Activated CD4-positive, alpha-beta T cell treated with anti-CD3 and anti-CD28 coated beads for 36 hours (primary cell): Measurements from ENCODE around the gene ARL16. TPM values are rescaled to one million over a fixed set of nuclear protein-coding genes. Genes with fewer than 3 reads are reported as not detected.

Experiments
- ATAC-seq: fragments of 200-7000 bp; cut with Tn5 transposase; one replicate; pipeline ENCODE4 v1.10.0; 2021; ENCODE audit warnings: mild to moderate bottlenecking, moderate library complexity
- CTCF ChIA-PET: fragments of 350-600 bp; sonication (Branson Sonifier 250); formaldehyde crosslinking; loops from one replicate; lab custom pipeline; 2021; ENCODE audit warnings: antibody characterized with exemption; lab: Charles Lee
- POLR2A ChIA-PET: fragments of 350-600 bp; sonication (Branson Sonifier 250); formaldehyde crosslinking; loops from one replicate; lab custom pipeline; 2021; ENCODE audit warnings: antibody characterized with exemption, inconsistent platforms; lab: Charles Lee
- DNase-seq: peaks from one replicate; pipeline ENCODE4 v3.0.0-alpha.2; 2020
- H3K27ac Mint-ChIP-seq: one replicate; pipeline ENCODE4 v1.8.0; 2021; ENCODE audit warnings: mixed read lengths
- H3K27me3 Mint-ChIP-seq: one replicate; pipeline ENCODE4 v1.8.0; 2021; ENCODE audit warnings: mixed read lengths
- H3K36me3 Mint-ChIP-seq: one replicate; pipeline ENCODE4 v1.8.0; 2021; ENCODE audit warnings: low read depth, mixed read lengths
- H3K4me1 Mint-ChIP-seq: one replicate; pipeline ENCODE4 v1.8.0; 2021; ENCODE audit warnings: mixed read lengths
- H3K4me3 Mint-ChIP-seq: one replicate; pipeline ENCODE4 v1.8.0; 2021; ENCODE audit warnings: mild to moderate bottlenecking, moderate library complexity, mixed read lengths
- H3K9me3 Mint-ChIP-seq: one replicate; pipeline ENCODE4 v1.8.0; 2021; ENCODE audit warnings: low read depth, mixed read lengths
- intact Hi-C, 2 experiments: fragments of 100-400 bp; cut with DNase I in 1 of 2; cut with micrococcal nuclease in 1 of 2; formaldehyde crosslinking; loops; one replicate each; pipeline versions ENCODE4 v1.14.2 to v1.15.1; 2022 to 2024; cut with DNase I, micrococcal nuclease
- total RNA-seq, 2 experiments: library from RNA; stranded (reverse); gene quantifications; one replicate each; pipeline ENCODE4 v1.2.3, GENCODE V29; 2021

Gene ARL16
- total RNA-seq, 2 experiments from 2014 or later = 39.0 to 39.1 TPM

DNA sequence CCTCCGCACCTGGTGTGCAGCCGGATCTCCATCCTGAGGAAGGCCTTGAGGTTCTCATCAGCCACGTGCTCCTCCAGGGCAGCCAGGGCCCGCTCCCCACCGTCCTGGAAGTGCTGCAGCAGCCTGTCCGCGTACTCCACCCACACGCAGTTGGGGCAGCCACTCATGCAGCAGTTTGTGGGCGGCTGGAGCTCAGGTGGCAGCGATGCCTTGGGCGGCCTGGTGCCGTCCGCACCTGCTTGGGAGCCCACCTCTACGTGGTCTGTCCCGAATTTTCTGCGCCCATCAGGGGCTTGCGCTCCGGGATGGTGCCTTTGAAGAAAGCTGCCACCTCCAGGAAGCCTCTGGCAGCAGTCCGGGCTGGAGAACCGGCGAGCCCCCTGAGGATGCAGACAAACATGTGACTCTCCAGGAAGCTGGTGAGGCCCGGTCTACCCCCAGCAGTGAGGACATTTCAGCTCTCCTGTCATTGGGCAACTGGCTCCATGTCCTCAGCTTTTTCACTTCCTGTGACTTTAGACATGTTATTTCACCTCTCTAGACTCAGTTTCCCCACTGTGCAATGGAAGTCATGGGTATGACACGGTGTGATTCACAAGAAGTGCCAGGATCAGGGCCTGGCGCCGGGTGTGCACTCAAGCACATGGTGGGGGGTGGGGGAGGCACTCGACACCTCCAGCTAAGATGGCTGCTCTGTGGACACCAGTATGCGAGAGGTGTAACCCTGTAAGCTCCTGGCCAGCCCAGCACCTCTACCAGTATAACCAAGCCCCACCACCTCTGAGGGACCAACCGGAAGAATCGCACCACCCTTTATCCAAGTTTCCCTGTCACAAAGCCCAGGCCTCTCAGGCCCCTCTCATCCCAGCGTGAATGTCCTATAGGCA is 18.1 kb downstream of the ARL16 start:
- ChIA-PET CTCF (interaction anchor here (0.5 to 0.9 kb wide), 5 partner anchors 10 to 636 kb away, joined by 3 read pairs; no protein-coding TSS in a partner anchor), POLR2A (interaction anchor here (0.7 to 1.5 kb wide), 4 partner anchors 18 to 148 kb away, joined by 3 to 6 read pairs (median 3); partner anchors contain the start of genes ARL16 and HGS)
- ATAC-seq = peak; percentile 53
- Mint-ChIP-seq H3K27ac (peak overlapping the region; percentile 97), H3K27me3 (no peaks in the 10 kb centered on the region), H3K9me3 (no peaks in the 10 kb centered on the region), H3K4me3 (peak overlapping the region; percentile 91), H3K4me1 (peaks cover 53% of the 10 kb centered on the region), H3K36me3 (peaks cover 41% of the 10 kb centered on the region)
- intact Hi-C loops = loop anchor here (1.0 to 5.0 kb wide), 13 partner anchors 18 to 443 kb away; partner anchors contain the start of genes MRPL12 (in 2 of the 2), NPLOC4 (in 2 of the 2), P4HB (in 2 of the 2) and TSPAN10 (in 2 of the 2)
- peak; percentile 81 for DNase-seq

DNA sequence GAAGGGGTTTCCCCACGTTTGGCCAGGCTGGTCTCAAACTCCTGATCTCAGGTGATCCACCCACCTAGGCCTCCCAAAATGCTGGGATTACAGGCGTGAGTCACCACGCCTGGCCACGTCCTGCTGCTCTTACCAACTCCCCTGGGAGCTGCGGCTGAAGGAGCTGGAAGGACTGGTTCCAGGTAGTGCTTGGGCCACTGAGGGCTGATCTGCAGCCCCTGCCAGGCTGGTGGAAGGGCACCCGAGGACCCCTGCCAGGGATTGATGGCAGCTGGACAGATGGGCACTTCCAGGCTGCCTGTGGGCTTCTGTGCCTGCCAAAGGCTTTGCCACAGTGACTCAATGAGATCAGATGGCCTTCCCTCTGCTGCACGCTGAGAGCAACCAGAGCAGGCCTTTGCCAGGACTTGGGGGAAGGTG is 19.5 kb downstream of the ARL16 start:
- no peak overlapping the region for H3K4me3 Mint-ChIP-seq
- peak overlapping the region; percentile 97 for H3K27ac Mint-ChIP-seq
- DNase-seq (peak; percentile 28), ATAC-seq (no peak)
- no peaks in the 10 kb centered on the region for H3K9me3 Mint-ChIP-seq
- peaks cover 29% of the 10 kb centered on the region for H3K36me3 Mint-ChIP-seq
- POLR2A ChIA-PET = interaction anchor here (0.6 kb wide), 1 partner anchor 869 kb away, joined by 3 read pairs; no protein-coding TSS in a partner anchor
- intact Hi-C loops = loop anchor here in 1 of 2 experiments (2.0 kb wide), 1 partner anchor 27 kb away; the partner anchor contains the start of genes NPLOC4 and TSPAN10
- CTCF ChIA-PET = interaction anchor here (1.1 kb wide), 1 partner anchor 12 kb away, joined by 6 read pairs; no protein-coding TSS in a partner anchor
- H3K27me3 Mint-ChIP-seq = no peaks in the 10 kb centered on the region
- peaks cover 49% of the 10 kb centered on the region for H3K4me1 Mint-ChIP-seq

- H3K27ac Mint-ChIP-seq = no peak overlapping the region
- no peaks in the 10 kb centered on the region for H3K27me3 Mint-ChIP-seq
- H3K4me3 Mint-ChIP-seq = no peak overlapping the region
- no peak for ATAC-seq
- CTCF ChIA-PET = interaction anchor here (0.5 to 0.9 kb wide), 3 partner anchors 21 to 631 kb away, joined by 3 to 4 read pairs (median 4); partner anchors contain the start of genes ARL16 and SLC38A10
- intact Hi-C loops = no loop called here
- POLR2A ChIA-PET = no interaction called here
- H3K4me1 Mint-ChIP-seq = peaks cover 33% of the 10 kb centered on the region
- H3K36me3 Mint-ChIP-seq = peaks cover 18% of the 10 kb centered on the region
- DNase-seq = no peak
- no peaks in the 10 kb centered on the region for H3K9me3 Mint-ChIP-seq
Observed at GRCh38 chr17:81662002-81662401, 21.6 kb downstream of the ARL16 start.

- Mint-ChIP-seq H3K9me3 (no peaks in the 10 kb centered on the region), H3K4me1 (peaks cover 30% of the 10 kb centered on the region), H3K36me3 (peaks cover 13% of the 10 kb centered on the region), H3K27me3 (no peaks in the 10 kb centered on the region), H3K27ac (no peak overlapping the region), H3K4me3 (no peak overlapping the region)
- intact Hi-C loops = no loop called here
- DNase-seq (no peak), ATAC-seq (no peak)
- POLR2A ChIA-PET = interaction anchor here (0.6 kb wide), 1 partner anchor 481 kb away, joined by 3 read pairs; no protein-coding TSS in a partner anchor
- CTCF ChIA-PET = interaction anchor here (0.6 to 1.2 kb wide), 4 partner anchors 11 to 729 kb away, joined by 3 to 4 read pairs (median 3); no protein-coding TSS in a partner anchor
Observed at GRCh38 chr17:81660441-81660840, 23.2 kb downstream of the ARL16 start.

- CTCF ChIA-PET = interaction anchor here (0.7 kb wide), 1 partner anchor 69 kb away, joined by 3 read pairs; no protein-coding TSS in a partner anchor
- Mint-ChIP-seq H3K4me1 (peaks cover 16% of the 10 kb centered on the region), H3K4me3 (no peak overlapping the region), H3K9me3 (no peaks in the 10 kb centered on the region), H3K27me3 (no peaks in the 10 kb centered on the region), H3K36me3 (peaks cover 1% of the 10 kb centered on the region), H3K27ac (no peak overlapping the region)
- intact Hi-C loops = no loop called here
- DNase-seq (no peak), ATAC-seq (no peak)
- POLR2A ChIA-PET = interaction anchor here (0.5 kb wide), 1 partner anchor 150 kb away, joined by 3 read pairs; no protein-coding TSS in a partner anchor
Observed at GRCh38 chr17:81659038-81659437, 24.6 kb downstream of the ARL16 start.

DNA sequence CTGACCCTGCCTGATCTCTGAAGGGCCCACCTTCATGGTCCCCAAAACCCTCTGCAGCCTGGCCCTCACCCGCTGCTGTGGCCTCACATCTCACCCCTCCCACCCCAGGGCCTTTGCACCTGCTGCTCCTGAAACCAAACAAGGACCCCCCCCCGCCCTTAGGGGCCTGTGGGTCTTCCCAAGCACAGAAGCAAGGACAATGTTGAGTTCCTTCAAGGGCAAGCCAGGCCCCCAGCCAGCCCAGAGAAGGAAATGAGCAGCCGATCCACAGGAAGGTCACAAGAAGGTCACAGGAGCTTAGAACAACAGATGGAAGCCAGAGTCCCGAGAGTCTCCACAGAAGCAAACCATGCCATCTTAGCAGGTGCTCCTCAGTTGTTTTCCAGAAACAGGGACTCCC is 26.8 kb downstream of the ARL16 start:
- ATAC-seq (no peak), DNase-seq (no peak)
- Mint-ChIP-seq H3K9me3 (no peaks in the 10 kb centered on the region), H3K27ac (no peak overlapping the region), H3K36me3 (peaks cover under 1% of the 10 kb centered on the region), H3K27me3 (peaks cover 6% of the 10 kb centered on the region), H3K4me1 (peaks cover 15% of the 10 kb centered on the region), H3K4me3 (no peak overlapping the region)
- ChIA-PET POLR2A (no interaction called here), CTCF (no interaction called here)
- intact Hi-C loops = no loop called here

GRCh38 chr17:81656118-81656743 is 27.4 kb downstream of the ARL16 start, which contains the start of gene PDE6G:
Gene PDE6G, minus strand, starts transcription at chr17:81656542. Its CDS starts 3,237 bp downstream, at chr17:81653305.
- POLR2A ChIA-PET = no interaction called here
- H3K9me3 Mint-ChIP-seq = no peaks in the 10 kb centered on the region
- H3K27ac Mint-ChIP-seq = no peak within 1 kb of the TSS
- H3K27me3 Mint-ChIP-seq = peaks cover 9% of the 10 kb centered on the region
- no peak for DNase-seq
- peaks cover 2% of the 10 kb centered on the region for H3K36me3 Mint-ChIP-seq
- no peak within 1 kb of the TSS for H3K4me3 Mint-ChIP-seq
- CTCF ChIA-PET = interaction anchor here (0.5 kb wide), 1 partner anchor 348 kb away, joined by 3 read pairs; no protein-coding TSS in a partner anchor
- peaks cover 16% of the 10 kb centered on the region for H3K4me1 Mint-ChIP-seq
- intact Hi-C loops = no loop called here
- no peak for ATAC-seq

DNA sequence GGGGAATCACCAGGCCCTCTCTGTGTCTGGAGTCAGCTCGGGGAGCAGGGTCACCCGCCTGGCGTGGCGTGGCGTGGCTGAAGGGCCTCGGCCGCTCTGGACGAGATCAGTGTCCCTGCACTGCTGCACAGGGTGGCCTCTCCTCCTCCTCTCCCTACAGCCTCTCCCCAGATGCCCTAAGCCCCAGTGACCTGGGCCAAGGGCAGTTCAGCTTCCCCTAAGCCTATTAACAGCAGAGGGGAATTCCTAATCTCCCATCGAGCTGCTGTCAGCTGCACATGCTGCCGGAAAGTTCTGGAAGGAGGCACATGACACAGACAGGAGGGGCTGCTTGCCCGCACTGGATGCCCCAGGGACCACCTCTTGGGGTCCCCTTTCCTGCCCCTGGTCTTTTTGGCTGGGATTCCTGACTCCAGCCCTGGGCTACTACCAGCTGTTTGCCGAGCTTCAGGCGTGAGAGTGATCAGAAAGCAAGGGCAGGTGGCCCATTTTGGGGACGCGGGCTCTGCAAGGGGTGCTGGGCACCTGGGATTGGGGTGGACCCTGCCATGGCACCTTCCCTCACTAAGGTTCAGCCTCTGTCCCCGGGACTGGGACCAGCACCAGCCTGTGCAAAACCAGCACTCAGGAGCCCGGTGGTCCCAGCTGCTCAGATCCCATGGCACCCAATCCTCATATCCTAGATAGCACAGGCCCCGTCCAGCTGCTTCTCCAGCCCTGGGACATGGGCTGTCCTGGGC is 28.0 kb downstream of the ARL16 start:
- no peak overlapping the region for H3K4me3 Mint-ChIP-seq
- ChIA-PET CTCF (interaction anchor here (0.5 kb wide), 1 partner anchor 349 kb away, joined by 3 read pairs; no protein-coding TSS in a partner anchor), POLR2A (no interaction called here)
- H3K27ac Mint-ChIP-seq = no peak overlapping the region
- ATAC-seq (no peak), DNase-seq (no peak)
- H3K4me1 Mint-ChIP-seq = peaks cover 16% of the 10 kb centered on the region
- H3K27me3 Mint-ChIP-seq = peaks cover 9% of the 10 kb centered on the region
- peaks cover 2% of the 10 kb centered on the region for H3K36me3 Mint-ChIP-seq
- H3K9me3 Mint-ChIP-seq = no peaks in the 10 kb centered on the region
- intact Hi-C loops = no loop called here

DNA sequence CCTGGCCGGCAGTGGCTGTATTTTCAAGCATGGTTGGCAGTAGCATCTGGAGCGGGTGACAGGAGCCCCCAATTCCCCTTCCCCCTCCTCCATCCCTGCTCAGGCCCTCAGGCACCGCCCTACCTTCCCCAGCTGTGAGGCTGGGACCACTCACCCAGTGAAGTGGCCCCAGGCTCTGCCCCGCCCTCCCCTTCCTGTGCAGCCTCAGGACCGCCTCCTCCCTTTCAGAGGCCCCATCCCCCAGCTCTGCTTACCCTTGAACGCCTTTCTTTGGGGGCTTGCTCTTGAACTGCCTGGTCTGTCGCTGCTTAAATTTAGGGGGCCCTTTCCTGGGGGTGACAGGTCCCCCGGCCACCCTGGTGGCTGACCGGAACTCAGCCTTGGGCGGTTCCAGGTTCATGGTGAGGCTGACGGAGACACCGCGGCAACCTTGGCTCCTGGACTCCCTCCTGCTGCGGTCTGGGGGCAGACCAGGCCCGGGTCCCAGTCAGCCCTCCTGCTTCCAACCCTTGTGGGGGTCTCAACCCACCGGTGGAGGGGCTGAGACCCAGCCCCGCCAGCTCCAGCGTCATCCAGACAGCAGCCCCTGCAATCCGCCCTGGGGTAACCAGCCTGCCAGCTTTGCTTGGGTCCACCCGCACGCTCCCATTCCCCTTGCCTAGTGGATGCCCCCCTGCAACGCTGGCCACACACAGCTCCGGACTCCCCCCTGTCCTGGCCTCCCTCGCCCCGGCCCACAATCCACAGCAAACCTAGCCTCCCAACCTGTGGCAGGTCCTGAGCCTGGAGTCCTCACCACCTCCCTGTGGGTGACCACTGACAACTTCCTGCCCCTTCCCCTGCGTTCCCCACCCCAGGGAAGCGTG is 30.5 kb downstream of the ARL16 start:
- intact Hi-C loops = no loop called here
- CTCF ChIA-PET = interaction anchor here (1.1 kb wide), 1 partner anchor 28 kb away, joined by 3 read pairs; no protein-coding TSS in a partner anchor
- H3K4me1 Mint-ChIP-seq = peaks cover 16% of the 10 kb centered on the region
- peaks cover 14% of the 10 kb centered on the region for H3K27me3 Mint-ChIP-seq
- no peaks in the 10 kb centered on the region for H3K9me3 Mint-ChIP-seq
- peak overlapping the region; percentile 39 for H3K4me3 Mint-ChIP-seq
- peaks cover 2% of the 10 kb centered on the region for H3K36me3 Mint-ChIP-seq
- DNase-seq (peak; percentile 51), ATAC-seq (peak; percentile 67)
- H3K27ac Mint-ChIP-seq = peak overlapping the region; percentile 76
- POLR2A ChIA-PET = no interaction called here

DNA sequence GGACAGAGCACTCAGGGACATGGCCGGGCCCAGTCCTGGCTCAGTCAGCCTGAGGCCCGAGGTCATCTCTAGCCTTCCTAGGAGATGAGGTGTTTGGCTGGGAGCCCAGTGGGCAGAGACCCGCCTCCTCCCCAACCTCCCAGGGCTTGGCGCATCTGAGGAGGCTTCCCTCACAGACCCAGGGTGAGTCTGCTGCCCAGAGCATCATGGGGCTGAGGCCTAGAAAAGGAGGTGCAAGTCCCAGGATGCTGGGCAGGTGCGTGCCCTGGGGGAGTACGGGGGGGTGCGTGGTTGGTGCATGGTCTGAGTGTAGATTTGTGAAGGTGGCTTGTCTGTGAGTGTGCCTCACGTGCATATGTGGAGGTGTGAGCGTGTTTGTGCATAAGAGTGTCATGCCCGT is 31.9 kb downstream of the ARL16 start:
- H3K9me3 Mint-ChIP-seq = no peaks in the 10 kb centered on the region
- peaks cover 13% of the 10 kb centered on the region for H3K4me1 Mint-ChIP-seq
- H3K27me3 Mint-ChIP-seq = peaks cover 19% of the 10 kb centered on the region
- DNase-seq (no peak), ATAC-seq (no peak)
- ChIA-PET POLR2A (no interaction called here), CTCF (no interaction called here)
- H3K36me3 Mint-ChIP-seq = peaks cover 2% of the 10 kb centered on the region
- H3K27ac Mint-ChIP-seq = peak overlapping the region; percentile 21
- H3K4me3 Mint-ChIP-seq = no peak overlapping the region
- intact Hi-C loops = no loop called here
